Dermis blood vessel endothelial cell (primary cell): ENCODE measurements around the gene OR13J1. TPM values are rescaled to one million over a fixed set of nuclear protein-coding genes. Genes with fewer than 3 reads are reported as not detected.
A peak's percentile ranks its signal among the peaks of the same experiment; 100 is the strongest.

ENCODE experiments used
- DNase-seq: peaks from one replicate; pipeline ENCODE4 v3.0.0; 2010
- total RNA-seq: library from RNA; depleted of rRNA; stranded (reverse); fragments of >200 nt; gene quantifications from 2 replicates; pipeline ENCODE4 v1.2.3, GENCODE V29; 2014

Gene OR13J1
- total RNA-seq, 1 donor from 2014 or later, result not detected

DNA sequence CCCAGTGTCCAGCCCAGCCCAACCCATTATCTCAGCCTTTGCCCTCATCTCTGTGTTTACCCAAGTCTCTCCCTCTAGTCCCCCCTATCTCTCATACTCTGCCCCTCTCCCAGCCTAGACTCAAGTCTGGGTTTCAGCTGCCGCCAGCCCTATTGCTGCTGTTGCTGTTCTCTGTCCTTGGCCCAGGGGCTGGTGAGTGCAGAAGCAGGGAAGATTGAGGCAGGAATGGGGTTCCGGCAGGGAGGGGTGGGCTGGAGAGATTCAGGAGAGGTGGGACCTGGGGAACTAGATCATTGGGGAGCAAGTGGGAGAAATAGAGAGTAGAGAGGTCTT lies 40.5 kb downstream of the OR13J1 start:
- no peak for DNase-seq

- DNase-seq, result peak; percentile 94
Measured at GRCh38 chr9:35829084-35829763, 41.0 kb downstream of the OR13J1 start, which contains the start of gene TMEM8B. Gene TMEM8B, plus strand, starts transcription at chr9:35829228. Its CDS starts 220 bp downstream, at chr9:35829448.

- no peak for DNase-seq
Measured at GRCh38 chr9:35828716-35829083, 41.5 kb downstream of the OR13J1 start, which contains the start of gene FAM221B. Gene FAM221B, minus strand, starts transcription at chr9:35828732. Its CDS starts 2,571 bp downstream, at chr9:35826161.

DNA sequence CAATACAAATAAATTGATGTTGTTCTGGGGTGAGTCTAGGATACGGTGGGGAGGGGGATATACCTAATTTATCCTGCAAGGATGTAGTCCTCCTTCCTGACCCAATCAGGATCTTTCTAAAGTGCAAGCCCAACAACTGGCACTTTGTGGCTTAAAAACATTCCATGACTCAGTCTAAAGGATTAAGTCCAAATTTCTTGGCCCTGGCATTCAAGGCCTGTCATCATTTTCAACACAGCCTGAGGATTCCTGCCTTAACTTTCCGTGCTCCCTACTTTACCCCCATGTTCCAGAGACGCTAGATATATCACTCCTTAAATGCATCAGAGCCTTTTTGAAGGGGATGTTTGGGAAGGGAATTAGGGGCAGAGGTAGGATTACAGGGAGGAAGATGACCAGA lies 42.7 kb downstream of the OR13J1 start:
- DNase-seq, result no peak

GRCh38 chr9:35826071-35826701 lies 44.0 kb downstream of the OR13J1 start:
- peak; percentile 81 for DNase-seq

DNA sequence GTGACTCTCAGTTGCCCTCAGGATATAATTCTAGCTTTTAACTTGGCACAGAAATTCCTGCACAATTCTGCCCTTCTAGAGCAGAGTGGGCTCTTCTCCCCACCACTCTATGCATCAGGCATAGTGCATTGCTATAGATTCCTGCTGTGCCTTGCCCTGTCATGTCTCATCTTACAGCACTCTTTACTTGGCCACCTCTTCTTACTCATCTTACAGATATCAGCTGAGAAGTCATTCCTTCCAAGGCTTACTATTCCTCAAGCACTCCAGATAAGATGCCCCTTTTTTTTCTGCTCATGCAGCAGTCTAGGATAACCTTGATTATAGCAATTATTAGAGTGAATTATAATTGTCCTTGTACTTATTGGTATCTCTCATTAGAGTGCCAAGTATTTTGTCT lies 47.3 kb downstream of the OR13J1 start:
- no peak for DNase-seq

DNA sequence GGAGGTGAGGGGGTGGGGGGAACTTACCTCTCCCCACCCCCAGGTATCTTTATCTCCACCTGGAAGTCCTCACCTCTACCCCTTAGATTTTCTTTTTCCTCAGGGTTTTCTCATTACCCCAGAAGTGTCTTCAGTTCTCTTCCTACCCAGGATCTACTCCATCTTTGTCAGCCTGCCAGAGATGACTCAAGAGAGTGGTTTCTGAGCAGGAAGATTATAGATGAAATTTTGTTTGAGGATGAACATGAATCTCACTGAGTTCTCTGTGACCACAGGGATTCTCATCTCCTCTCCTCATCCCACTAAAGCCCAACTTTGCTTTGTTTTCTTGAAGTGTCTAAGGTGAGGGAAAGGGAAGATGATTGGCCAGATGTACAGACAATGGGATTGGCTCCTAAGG lies 50.1 kb downstream of the OR13J1 start:
- DNase-seq, result no peak

Other genes with a start within 250 kb of the OR13J1 start
- not detected in 2 replicates for gene SIT1, start 219.5 kb downstream of the OR13J1 start, total RNA-seq
- 9,128 and 10,291 TPM in 2 replicates for gene RMRP, start 212.4 kb downstream of the OR13J1 start, total RNA-seq
- gene CCDC107, start 212.1 kb downstream of the OR13J1 start, total RNA-seq, result 8.5 and 12.4 TPM in 2 replicates
- 0.34 and 3.1 TPM in 2 replicates for gene ARHGEF39, start 205.2 kb downstream of the OR13J1 start, total RNA-seq
- gene CA9, start 196.5 kb downstream of the OR13J1 start, total RNA-seq, result not detected in 2 replicates
- gene TPM2, start 180.5 kb downstream of the OR13J1 start, total RNA-seq, result 10.2 and 19.6 TPM in 2 replicates
- gene TLN1, start 138.2 kb downstream of the OR13J1 start, total RNA-seq, result 250 and 670 TPM in 2 replicates
- gene CREB3, start 137.7 kb downstream of the OR13J1 start, total RNA-seq, result 57.5 and 66.5 TPM in 2 replicates
- 95.2 and 121 TPM in 2 replicates for gene GBA2, start 121.2 kb downstream of the OR13J1 start, total RNA-seq
- 10.6 and 20.7 TPM in 2 replicates for gene RGP1, start 121.1 kb downstream of the OR13J1 start, total RNA-seq
- 42.5 and 66.8 TPM in 2 replicates for gene MSMP, start 116.1 kb downstream of the OR13J1 start, total RNA-seq
- gene NPR2, start 78.8 kb downstream of the OR13J1 start, total RNA-seq, result 2.7 and 10.8 TPM in 2 replicates
- gene SPAG8, start 58.1 kb downstream of the OR13J1 start, total RNA-seq, result 0.19 TPM in 1 of 2 replicates, not detected in the other
- gene HINT2, start 55.4 kb downstream of the OR13J1 start, total RNA-seq, result 5.8 and 11.5 TPM in 2 replicates
- gene FAM221B, start 41.7 kb downstream of the OR13J1 start, total RNA-seq, result not detected in 2 replicates
- under 0.01 and 0.23 TPM in 2 replicates for gene TMEM8B, start 41.2 kb downstream of the OR13J1 start, total RNA-seq
- gene HRCT1, start 35.8 kb upstream of the OR13J1 start, total RNA-seq, result 0.93 and 2.6 TPM in 2 replicates
- 3.2 and 3.8 TPM in 2 replicates for gene SPAAR, start 39.1 kb upstream of the OR13J1 start, total RNA-seq
- gene OR2S2, start 87.8 kb upstream of the OR13J1 start, total RNA-seq, result not detected in 2 replicates
- gene RECK, start 166.5 kb upstream of the OR13J1 start, total RNA-seq, result 22.0 and 37.5 TPM in 2 replicates